Measurements from ENCODE around the gene FAM163B. TPM values are rescaled to one million over a fixed set of nuclear protein-coding genes. Genes with fewer than 3 reads are reported as not detected.

Gene FAM163B
- total RNA-seq, 4 donors from 2014 or later, result not detected

DNA sequence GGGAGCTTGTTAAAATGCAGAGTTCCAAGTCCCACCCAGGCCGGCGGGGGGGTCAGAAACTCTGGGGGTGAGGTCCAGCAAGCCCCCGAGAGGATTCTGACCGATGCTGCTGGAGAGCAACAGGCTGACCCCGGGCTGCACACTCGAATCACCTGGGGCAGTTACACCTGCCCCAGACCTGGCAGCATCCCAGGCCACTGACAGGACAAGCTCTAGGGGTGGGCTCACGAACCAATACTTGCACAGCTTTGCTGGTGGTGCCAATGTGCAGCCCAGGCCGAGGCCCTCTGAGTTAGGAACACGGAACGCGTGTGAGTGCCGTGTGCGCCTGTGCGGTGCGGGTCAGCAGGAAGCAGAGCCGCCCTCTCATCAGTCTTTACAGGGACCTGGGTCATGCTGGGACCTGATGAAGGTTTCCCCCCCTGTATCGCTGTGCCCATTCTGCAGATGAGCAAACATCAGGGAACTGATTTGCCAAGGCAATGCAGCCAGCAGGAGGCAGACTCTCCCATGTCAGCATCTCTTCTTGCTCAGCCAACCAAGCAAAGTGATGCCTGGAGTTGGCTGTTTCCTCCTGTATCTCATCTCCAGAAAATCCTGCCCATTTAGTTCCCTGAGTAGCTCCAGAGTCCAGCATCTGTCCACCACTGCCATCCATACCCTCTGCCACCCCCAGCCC lies 16.3 kb downstream of the FAM163B start:
- Histone ChIP-seq H3K36me3 (no peaks in the 10 kb centered on the region), H3K4me1 (no peaks in the 10 kb centered on the region), H3K27ac (replicated peaks in 1 of 4) (no peak overlapping the region), H3K9me3 (peaks cover 0 to 19% (median 17%) of the 10 kb centered on the region in 4 donors), H3K4me3 (no peak overlapping the region), H3K27me3 (peaks cover 0 to 64% (median 0%) of the 10 kb centered on the region in 4 donors)
- WGBS, result 96% methylated on average over 7 of the region's 17 CpGs
- intact Hi-C loops (cut with DNase I), result no loop called here
- TF ChIP-seq EP300 (IDR thresholded peaks at IDR 0.05), result no peak
- TF ChIP-seq, protein P1, sequence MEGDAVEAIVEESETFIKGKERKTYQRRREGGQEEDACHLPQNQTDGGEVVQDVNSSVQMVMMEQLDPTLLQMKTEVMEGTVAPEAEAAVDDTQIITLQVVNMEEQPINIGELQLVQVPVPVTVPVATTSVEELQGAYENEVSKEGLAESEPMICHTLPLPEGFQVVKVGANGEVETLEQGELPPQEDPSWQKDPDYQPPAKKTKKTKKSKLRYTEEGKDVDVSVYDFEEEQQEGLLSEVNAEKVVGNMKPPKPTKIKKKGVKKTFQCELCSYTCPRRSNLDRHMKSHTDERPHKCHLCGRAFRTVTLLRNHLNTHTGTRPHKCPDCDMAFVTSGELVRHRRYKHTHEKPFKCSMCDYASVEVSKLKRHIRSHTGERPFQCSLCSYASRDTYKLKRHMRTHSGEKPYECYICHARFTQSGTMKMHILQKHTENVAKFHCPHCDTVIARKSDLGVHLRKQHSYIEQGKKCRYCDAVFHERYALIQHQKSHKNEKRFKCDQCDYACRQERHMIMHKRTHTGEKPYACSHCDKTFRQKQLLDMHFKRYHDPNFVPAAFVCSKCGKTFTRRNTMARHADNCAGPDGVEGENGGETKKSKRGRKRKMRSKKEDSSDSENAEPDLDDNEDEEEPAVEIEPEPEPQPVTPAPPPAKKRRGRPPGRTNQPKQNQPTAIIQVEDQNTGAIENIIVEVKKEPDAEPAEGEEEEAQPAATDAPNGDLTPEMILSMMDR (IDR thresholded peaks at IDR 0.05), result no peak
- no peak for TF ChIP-seq POLR2A (IDR thresholded peaks at IDR 0.05; ENCODE audit: low read depth)
- no peak for TF ChIP-seq POLR2AphosphoS5 (IDR thresholded peaks at IDR 0.05)
- DNase-seq (ENCODE audit: extremely low spot score), result no peak

DNA sequence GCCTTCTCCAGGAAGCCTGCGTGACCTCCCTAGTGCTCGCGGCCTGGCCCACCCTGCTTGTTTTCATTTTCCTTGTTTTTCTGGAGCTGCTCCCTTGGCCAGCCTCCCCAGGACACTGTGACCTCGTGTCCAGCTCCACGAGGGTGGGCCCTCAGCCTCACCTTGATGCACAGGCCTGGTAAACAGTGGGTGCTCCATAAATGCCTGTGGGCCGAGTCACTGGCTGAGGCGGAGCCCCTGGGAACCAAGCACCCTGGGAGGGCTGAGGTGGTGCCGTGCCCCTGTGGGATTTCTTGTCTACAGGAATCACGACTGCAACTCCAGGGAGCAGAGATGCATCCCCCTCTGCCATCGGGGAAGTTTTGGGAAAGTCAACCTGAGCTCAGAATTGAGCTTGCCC lies 17.2 kb downstream of the FAM163B start:
- no peak for DNase-seq (ENCODE audit: extremely low spot score)
- Histone ChIP-seq H3K36me3 (no peaks in the 10 kb centered on the region), H3K4me1 (no peaks in the 10 kb centered on the region), H3K9me3 (peaks cover 0 to 11% (median 8%) of the 10 kb centered on the region in 4 donors), H3K4me3 (no peak overlapping the region), H3K27ac (replicated peaks in 1 of 4) (no peak overlapping the region), H3K27me3 (peaks cover 0 to 73% (median 0%) of the 10 kb centered on the region in 4 donors)
- intact Hi-C loops (cut with DNase I), result no loop called here
- no peak for TF ChIP-seq POLR2A (IDR thresholded peaks at IDR 0.05; ENCODE audit: low read depth)
- no peak for TF ChIP-seq POLR2AphosphoS5 (IDR thresholded peaks at IDR 0.05)
- TF ChIP-seq, protein P1 (IDR thresholded peaks at IDR 0.05), result no peak
- no peak for TF ChIP-seq EP300 (IDR thresholded peaks at IDR 0.05)
- 76% methylated on average over 6 of the region's 10 CpGs for WGBS

DNA sequence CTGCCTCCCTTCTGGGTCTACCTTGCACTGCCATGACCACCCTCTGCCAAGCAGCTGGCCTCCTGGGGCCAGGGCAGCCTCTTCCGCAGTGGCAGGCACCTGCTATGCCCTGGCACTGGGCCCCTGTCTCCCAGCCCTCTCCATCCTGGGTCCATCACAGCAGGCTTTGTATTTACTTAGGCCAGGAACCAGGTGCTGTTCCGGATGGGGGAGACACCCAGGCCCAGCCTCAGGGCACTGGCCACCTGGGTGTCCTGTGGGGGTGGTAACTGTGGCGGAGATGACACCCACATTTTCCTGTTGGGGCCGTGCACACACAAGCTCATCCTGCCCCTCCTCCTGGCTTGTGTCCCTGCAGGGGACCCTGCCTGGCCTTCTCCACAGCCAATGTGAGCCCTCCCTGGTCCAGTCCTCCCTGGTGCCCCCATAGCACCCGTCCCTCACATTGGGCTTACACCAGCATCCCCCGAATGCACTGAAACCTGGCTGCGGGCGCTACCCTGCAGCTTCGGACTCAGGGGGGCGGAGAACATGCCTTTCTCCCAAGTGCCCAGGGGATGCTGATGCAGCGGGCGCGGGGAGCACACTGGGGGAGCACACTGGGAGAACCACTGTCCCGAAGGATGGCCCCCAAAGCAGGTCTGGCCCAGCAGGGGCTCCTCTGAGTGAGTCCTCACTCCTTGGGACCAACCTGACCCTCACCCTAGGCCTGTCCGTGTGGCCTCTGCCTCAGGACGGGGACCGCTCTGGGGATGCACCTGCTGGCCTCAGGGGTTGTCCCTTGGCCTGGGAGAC lies 17.9 kb downstream of the FAM163B start:
- no peak for TF ChIP-seq POLR2AphosphoS5 (IDR thresholded peaks at IDR 0.05)
- no peak for TF ChIP-seq EP300 (IDR thresholded peaks at IDR 0.05)
- TF ChIP-seq, protein P1 (IDR thresholded peaks at IDR 0.05), result no peak
- no peak for TF ChIP-seq POLR2A (IDR thresholded peaks at IDR 0.05; ENCODE audit: low read depth)
- Histone ChIP-seq H3K4me3 (no peak overlapping the region), H3K27me3 (peaks cover 0 to 79% (median 0%) of the 10 kb centered on the region in 4 donors), H3K4me1 (no peaks in the 10 kb centered on the region), H3K27ac (replicated peaks in 1 of 4) (no peak overlapping the region), H3K9me3 (peaks cover 0 to 4% (median 2%) of the 10 kb centered on the region in 4 donors), H3K36me3 (no peaks in the 10 kb centered on the region)
- intact Hi-C loops (cut with DNase I), result no loop called here
- no peak for DNase-seq (ENCODE audit: extremely low spot score)
- WGBS, result 88% methylated on average over 9 of the region's 17 CpGs

DNA sequence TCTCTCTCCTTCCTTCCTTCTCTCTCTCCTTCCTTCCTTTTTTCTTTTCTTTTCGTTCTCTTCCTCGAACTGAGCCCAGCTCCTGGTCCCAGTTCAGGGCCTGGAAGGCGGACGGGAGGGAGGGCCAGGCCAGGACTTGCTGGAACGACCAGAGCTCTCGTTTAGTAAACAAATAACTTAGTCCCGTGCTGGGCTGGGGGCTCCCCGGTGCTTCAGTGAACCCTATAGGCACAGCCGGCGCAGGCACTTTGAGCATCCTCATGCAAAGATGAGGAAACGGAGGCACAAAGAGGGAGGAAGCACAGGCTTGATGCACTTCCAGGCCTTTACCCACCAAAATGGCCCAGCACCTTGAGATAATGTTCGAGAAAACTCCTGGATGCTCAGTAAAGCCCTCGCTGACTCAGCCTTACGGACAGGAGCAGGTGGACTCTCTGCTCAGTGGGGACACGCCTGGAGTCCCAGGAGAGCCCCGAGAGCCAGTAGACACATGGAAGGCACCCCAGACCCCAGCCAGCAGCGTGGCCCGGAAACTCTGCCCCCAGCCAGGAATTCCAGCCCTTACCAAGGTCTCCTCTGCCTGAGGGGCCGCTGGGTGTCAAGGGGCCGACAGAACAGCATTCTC lies 18.8 kb downstream of the FAM163B start:
- TF ChIP-seq EP300 (IDR thresholded peaks at IDR 0.05) (no peak), POLR2A (IDR thresholded peaks at IDR 0.05; ENCODE audit: low read depth) (no peak), POLR2AphosphoS5 (IDR thresholded peaks at IDR 0.05) (no peak)
- TF ChIP-seq, protein P1 (IDR thresholded peaks at IDR 0.05), result no peak
- Histone ChIP-seq H3K27ac (replicated peaks in 1 of 4) (no peak overlapping the region), H3K9me3 (no peaks in the 10 kb centered on the region), H3K4me1 (peaks cover 3 to 9% (median 6%) of the 10 kb centered on the region in 4 donors), H3K4me3 (no peak overlapping the region), H3K27me3 (peaks cover 0 to 82% (median 2%) of the 10 kb centered on the region in 4 donors), H3K36me3 (no peaks in the 10 kb centered on the region)
- DNase-seq (ENCODE audit: extremely low spot score), result no peak
- intact Hi-C loops (cut with DNase I), result no loop called here
- WGBS, result 66% methylated on average over 11 of the region's 20 CpGs
